ENCODE data around the gene RANBP3L.

GRCh38 chr5:36237751-36238150 is 64.0 kb downstream of the RANBP3L start:
- TF ChIP-seq, protein P1, sequence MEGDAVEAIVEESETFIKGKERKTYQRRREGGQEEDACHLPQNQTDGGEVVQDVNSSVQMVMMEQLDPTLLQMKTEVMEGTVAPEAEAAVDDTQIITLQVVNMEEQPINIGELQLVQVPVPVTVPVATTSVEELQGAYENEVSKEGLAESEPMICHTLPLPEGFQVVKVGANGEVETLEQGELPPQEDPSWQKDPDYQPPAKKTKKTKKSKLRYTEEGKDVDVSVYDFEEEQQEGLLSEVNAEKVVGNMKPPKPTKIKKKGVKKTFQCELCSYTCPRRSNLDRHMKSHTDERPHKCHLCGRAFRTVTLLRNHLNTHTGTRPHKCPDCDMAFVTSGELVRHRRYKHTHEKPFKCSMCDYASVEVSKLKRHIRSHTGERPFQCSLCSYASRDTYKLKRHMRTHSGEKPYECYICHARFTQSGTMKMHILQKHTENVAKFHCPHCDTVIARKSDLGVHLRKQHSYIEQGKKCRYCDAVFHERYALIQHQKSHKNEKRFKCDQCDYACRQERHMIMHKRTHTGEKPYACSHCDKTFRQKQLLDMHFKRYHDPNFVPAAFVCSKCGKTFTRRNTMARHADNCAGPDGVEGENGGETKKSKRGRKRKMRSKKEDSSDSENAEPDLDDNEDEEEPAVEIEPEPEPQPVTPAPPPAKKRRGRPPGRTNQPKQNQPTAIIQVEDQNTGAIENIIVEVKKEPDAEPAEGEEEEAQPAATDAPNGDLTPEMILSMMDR (IDR thresholded peaks at IDR 0.05) = no peak
- no peak for TF ChIP-seq POLR2A (IDR thresholded peaks at IDR 0.05)
